Sigmoid colon (tissue), 7 donors: Measurements from ENCODE around the gene ENAH. TPM values are rescaled to one million over a fixed set of nuclear protein-coding genes. Genes with fewer than 3 reads are reported as not detected.
A peak's percentile ranks its signal among the peaks of the same experiment; 100 is the strongest.
"Not testable (repeated sequence)": the region's sequence is repeated elsewhere in the genome, so short reads cannot be mapped to it uniquely, and the experiment has no call there.

Experiments
- DNase-seq: peaks from one replicate; pipeline ENCODE4 v3.0.0-alpha.2; 2019
- H3K27ac ChIP-seq, 4 donors: fragments of 200-600 bp; sonication (generic); one replicate each; pipeline ENCODE4 v1.5.1; 2016 to 2019; ENCODE audit warnings: mild to moderate bottlenecking in 1 of 4
- H3K27me3 ChIP-seq, 3 donors: fragments of 200-600 bp; sonication (generic); one replicate each; pipeline ENCODE4 v1.5.1; 2019; ENCODE audit warnings: mild to moderate bottlenecking in 1 of 3
- H3K36me3 ChIP-seq, 4 donors: fragments of 200-600 bp; sonication (generic); one replicate each; pipeline ENCODE4 v1.5.1; 2016 to 2019
- H3K4me1 ChIP-seq, 4 donors: fragments of 200-600 bp; sonication (generic); one replicate each; pipeline ENCODE4 v1.5.1; 2017 to 2019
- H3K4me3 ChIP-seq, 4 donors: fragments of 200-600 bp; sonication (generic); one replicate each; pipeline ENCODE4 v1.5.1; 2017 to 2019; ENCODE audit warnings: mild to moderate bottlenecking in 2 of 4, moderate library complexity in 1 of 4
- H3K9me3 ChIP-seq, 4 donors: fragments of 200-600 bp in 3 of 4; sonication (generic) in 3 of 4; one replicate each; pipeline versions ENCODE4 v1.5.1 to v1.6.1; 2013 to 2019
- EP300 ChIP-seq, 4 donors: sonication (generic); formaldehyde crosslinking; IDR thresholded peaks; one replicate each; pipeline ENCODE4 v1.6.1; 2017; ENCODE audit warnings: antibody characterized with exemption in 4 of 4
- POLR2A ChIP-seq, 2 donors: fragments of 450-650 bp; IDR thresholded peaks; one replicate each; pipeline ENCODE4 v1.6.1; 2016; ENCODE audit warnings: antibody characterized with exemption in 2 of 2, mild to moderate bottlenecking in 2 of 2, moderate library complexity in 2 of 2
- POLR2AphosphoS5 ChIP-seq, 4 donors: sonication (generic); formaldehyde crosslinking; IDR thresholded peaks; one replicate each; pipeline ENCODE4 v1.6.1; 2017; ENCODE audit warnings: antibody characterized with exemption in 4 of 4
- WGBS, 2 donors: extraction: QIAGEN DNeasy Blood & Tissue Kit; methylation state at CpG; one replicate each; pipeline ENCODE4 v1.1.7; 2013; 5-methylcytosine and 5-hydroxymethylcytosine counted together
- intact Hi-C: fragments of 100-400 bp; cut with DNase I; formaldehyde crosslinking; loops from one replicate; pipeline ENCODE4 v1.15.1; 2023
- polyA plus RNA-seq, 3 donors: library from polyadenylated mRNA; stranded (reverse); fragments of 200-250 nt; gene quantifications; one replicate each; pipeline ENCODE4 v1.2.3, GENCODE V29; 2013
- total RNA-seq, 4 donors: library from RNA; depleted of rRNA; stranded (reverse); fragments of >200 nt; gene quantifications; one replicate each; pipeline ENCODE4 v1.1.0, GENCODE V29; 2016
- TF ChIP-seq, protein P1 (sequence below), 4 experiments: fragments of 450-650 bp in 3 of 4; fragments of 200-600 bp in 1 of 4; IDR thresholded peaks; one replicate each; pipeline ENCODE4 v1.5.1; 2016 to 2019; ENCODE audit warnings: antibody characterized with exemption in 4 of 4, mild to moderate bottlenecking in 3 of 4, moderate library complexity in 2 of 4
- donor health status: healthy with polysubstance abuse.
- donor health status: Bipolar disorder and iron deficiency.
- donor health status: healthy.

ENAH gene
- total and polyA plus RNA-seq, 7 donors: 9.6 to 197 (median 92.2) TPM

DNA sequence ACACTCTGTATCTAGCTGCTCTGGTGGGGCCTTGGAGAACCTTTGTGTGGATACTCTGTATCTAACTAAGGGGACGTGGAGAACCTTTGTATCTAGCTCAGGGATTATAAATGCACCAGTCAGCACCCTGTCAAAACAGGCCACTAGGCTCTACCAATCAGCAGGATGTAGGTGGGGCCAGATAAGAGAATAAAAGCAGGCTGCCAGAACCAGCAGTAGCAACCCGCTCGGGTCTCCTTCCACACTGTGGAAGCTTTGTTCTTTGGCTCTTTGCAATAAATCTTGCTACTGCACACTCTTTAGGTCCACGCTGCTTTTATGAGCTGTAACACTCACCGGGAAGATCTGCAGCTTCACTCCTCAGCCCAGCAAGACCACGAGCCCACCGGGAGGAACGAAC is 179.7 kb downstream of the ENAH start:
- peak; percentile 87 for DNase-seq
- H3K9me3 ChIP-seq, intact Hi-C loops, H3K36me3 ChIP-seq, H3K27me3 ChIP-seq: not testable (repeated sequence)
- peaks cover 0 to 64% (median 52%) of the 10 kb centered on the region in 4 donors for H3K4me1 ChIP-seq
- peak overlapping the region in 3 of 4 donors; percentile 93 to 96 (median 93) for H3K27ac ChIP-seq
- TF ChIP-seq POLR2AphosphoS5 (IDR thresholded peaks at IDR 0.05): peak; percentile 48 to 80 (median 64)
- peak overlapping the region in 3 of 4 donors; percentile 1 to 29 (median 22) for H3K4me3 ChIP-seq
- WGBS, 2 donors: 47 to 54% methylated on average over 8 of the region's 8 CpGs

DNA sequence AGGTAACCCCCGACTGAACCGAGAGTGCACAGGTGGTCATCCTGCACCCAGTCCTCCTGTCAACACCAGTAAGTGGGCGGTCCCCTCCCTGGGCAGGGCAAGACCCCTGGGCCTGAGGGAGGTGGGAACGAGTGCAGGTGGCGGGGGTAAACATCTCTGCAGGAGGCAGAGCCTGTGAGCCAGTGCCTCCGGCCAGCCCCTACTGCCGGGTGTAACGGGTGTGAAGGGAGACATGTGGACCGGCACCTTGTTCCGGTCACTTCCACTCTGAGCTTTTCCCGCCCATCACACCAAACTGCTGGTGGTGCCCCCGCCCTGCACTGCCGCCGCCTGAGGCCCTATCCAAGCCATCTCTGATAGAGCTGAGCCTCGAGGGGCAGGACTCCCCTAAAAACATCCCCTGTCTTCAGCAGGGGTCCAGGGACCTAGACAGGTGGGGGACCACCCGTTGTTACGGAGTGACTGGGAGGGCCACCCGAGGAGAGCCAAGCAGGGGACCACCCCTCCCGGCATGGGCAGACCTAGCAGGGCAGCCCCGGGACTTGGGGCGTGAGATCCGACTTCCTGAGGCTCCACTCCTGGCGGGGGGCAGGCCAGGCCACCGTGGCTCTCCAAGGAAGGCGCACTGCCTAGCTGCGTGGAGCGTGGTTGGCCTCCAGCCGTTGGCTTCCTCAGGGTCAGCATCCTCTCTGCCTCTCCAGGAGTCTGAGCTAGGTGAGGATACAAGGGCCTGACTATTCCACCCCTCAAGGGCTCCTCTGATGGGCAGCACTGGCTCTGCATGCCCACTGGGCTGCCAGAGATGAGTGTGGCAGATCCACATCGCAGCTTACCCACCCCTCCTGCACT is 181.2 kb downstream of the ENAH start:
- 84 to 85% methylated on average over 29 of the region's 29 CpGs for WGBS, 2 donors
- peak overlapping the region in 3 of 4 donors; percentile 93 to 96 (median 93) for H3K27ac ChIP-seq

DNA sequence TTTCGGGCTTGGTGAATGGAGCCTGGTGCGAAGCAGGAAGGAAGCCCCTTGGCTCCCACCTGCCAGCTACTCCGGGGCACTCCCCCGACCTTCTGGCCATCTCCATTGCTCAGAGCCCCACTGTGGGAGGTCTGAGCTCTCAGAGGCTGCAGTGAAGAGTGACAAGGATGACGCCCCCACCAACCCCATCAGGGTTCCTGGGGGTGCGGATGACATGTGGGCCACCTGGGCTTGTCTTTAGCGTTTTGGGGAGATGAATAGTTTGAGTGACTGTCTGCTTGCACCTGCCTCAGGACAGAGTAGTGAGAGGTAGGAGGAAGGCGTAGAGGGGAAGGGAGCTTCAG is 181.8 kb downstream of the ENAH start:
- peaks cover 0 to 72% (median 56%) of the 10 kb centered on the region in 4 donors for H3K4me1 ChIP-seq
- no peaks in the 10 kb centered on the region for H3K9me3 ChIP-seq
- intact Hi-C loops: no loop called here
- TF ChIP-seq, protein P1, sequence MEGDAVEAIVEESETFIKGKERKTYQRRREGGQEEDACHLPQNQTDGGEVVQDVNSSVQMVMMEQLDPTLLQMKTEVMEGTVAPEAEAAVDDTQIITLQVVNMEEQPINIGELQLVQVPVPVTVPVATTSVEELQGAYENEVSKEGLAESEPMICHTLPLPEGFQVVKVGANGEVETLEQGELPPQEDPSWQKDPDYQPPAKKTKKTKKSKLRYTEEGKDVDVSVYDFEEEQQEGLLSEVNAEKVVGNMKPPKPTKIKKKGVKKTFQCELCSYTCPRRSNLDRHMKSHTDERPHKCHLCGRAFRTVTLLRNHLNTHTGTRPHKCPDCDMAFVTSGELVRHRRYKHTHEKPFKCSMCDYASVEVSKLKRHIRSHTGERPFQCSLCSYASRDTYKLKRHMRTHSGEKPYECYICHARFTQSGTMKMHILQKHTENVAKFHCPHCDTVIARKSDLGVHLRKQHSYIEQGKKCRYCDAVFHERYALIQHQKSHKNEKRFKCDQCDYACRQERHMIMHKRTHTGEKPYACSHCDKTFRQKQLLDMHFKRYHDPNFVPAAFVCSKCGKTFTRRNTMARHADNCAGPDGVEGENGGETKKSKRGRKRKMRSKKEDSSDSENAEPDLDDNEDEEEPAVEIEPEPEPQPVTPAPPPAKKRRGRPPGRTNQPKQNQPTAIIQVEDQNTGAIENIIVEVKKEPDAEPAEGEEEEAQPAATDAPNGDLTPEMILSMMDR (IDR thresholded peaks at IDR 0.05): no peak
- no peak for TF ChIP-seq POLR2A (IDR thresholded peaks at IDR 0.05)
- TF ChIP-seq POLR2AphosphoS5 (IDR thresholded peaks at IDR 0.05): no peak
- TF ChIP-seq EP300 (IDR thresholded peaks at IDR 0.05): no peak
- H3K27ac ChIP-seq: peak overlapping the region in 3 of 4 donors; percentile 93 to 96 (median 93)
- no peak for DNase-seq
- no peak overlapping the region for H3K4me3 ChIP-seq
- 76 to 79% methylated on average over 8 of the region's 8 CpGs for WGBS, 2 donors
- H3K36me3 ChIP-seq: no peaks in the 10 kb centered on the region
- no peaks in the 10 kb centered on the region for H3K27me3 ChIP-seq

More for the DNA sequence above, 181.2 kb downstream of the ENAH start:
- DNase-seq: peak; percentile 64
- peaks cover 0 to 72% (median 55%) of the 10 kb centered on the region in 4 donors for H3K4me1 ChIP-seq
- no peaks in the 10 kb centered on the region for H3K27me3 ChIP-seq
- no peak for TF ChIP-seq POLR2AphosphoS5 (IDR thresholded peaks at IDR 0.05)
- TF ChIP-seq POLR2A (IDR thresholded peaks at IDR 0.05): no peak
- no peak for TF ChIP-seq EP300 (IDR thresholded peaks at IDR 0.05)
- TF ChIP-seq, protein P1 (IDR thresholded peaks at IDR 0.05): no peak
- no peak overlapping the region for H3K4me3 ChIP-seq
- no peaks in the 10 kb centered on the region for H3K36me3 ChIP-seq
- intact Hi-C loops: no loop called here
- no peaks in the 10 kb centered on the region for H3K9me3 ChIP-seq

DNA sequence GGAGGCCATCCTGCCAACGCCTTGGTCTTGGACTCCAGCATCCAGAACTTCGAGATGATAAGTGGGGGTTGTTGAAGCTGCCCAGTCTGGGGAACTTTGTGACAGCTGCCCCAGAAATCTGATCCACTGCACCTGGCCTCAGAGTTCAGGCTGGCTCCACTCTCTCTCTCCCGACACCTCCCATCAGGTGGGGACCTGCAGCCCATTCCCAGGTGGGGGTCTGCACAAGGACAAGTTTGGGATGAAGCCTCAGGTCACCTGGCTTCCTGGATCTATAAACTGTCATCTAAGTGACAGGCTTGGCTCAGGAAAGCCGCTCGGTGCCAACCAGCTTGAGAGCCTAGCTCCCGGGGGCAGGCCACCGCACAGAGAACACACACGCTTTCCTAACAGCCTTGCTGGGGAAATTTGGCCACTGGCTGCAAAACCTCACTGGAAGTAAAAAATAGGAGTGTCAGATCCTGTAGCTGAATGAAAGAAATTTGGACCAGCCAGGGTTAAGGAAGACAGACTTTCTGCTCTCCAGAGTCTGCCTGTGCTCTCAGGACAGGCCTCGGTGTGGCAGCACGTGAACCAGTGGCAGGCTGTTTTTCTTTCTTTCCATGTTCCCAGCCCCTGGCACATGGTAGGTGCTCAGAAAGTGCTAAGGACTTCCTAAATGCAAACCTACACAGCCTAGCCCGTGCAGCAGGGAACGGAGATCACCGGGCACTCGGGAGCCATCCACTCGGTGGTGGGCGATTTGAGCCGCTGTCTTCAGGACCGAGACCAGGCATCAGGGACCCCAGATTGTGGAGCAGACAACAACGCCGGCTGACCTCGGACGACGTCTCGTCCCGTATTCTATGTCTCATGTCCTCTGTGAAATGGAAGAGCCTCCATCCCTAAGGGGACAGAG is 182.5 kb downstream of the ENAH start:
- intact Hi-C loops: no loop called here

More for the DNA sequence above, 182.5 kb downstream of the ENAH start:
- peak overlapping the region in 3 of 4 donors; percentile 93 to 96 (median 93) for H3K27ac ChIP-seq
- no peaks in the 10 kb centered on the region for H3K36me3 ChIP-seq
- TF ChIP-seq POLR2A (IDR thresholded peaks at IDR 0.05) (no peak), POLR2AphosphoS5 (IDR thresholded peaks at IDR 0.05) (no peak), EP300 (IDR thresholded peaks at IDR 0.05) (no peak)
- TF ChIP-seq, protein P1 (IDR thresholded peaks at IDR 0.05): no peak
- peaks cover 0 to 72% (median 61%) of the 10 kb centered on the region in 4 donors for H3K4me1 ChIP-seq
- 88% methylated on average over 25 of the region's 25 CpGs for WGBS, 2 donors
- H3K27me3 ChIP-seq: no peaks in the 10 kb centered on the region
- no peak overlapping the region for H3K4me3 ChIP-seq
- H3K9me3 ChIP-seq: no peaks in the 10 kb centered on the region
- DNase-seq: peak; percentile 67
